Neural progenitor cell (in vitro differentiated cells): ENCODE measurements around the gene CLEC3B. TPM values are rescaled to one million over a fixed set of nuclear protein-coding genes. Genes with fewer than 3 reads are reported as not detected.

Experiments used
- DNase-seq: peaks from one replicate; pipeline ENCODE4 v3.0.0-alpha.2; 2016; ENCODE audit warnings: low spot score
- H2AFZ ChIP-seq: fragments of 200-600 bp; sonication (generic); replicated peaks from 2 replicates; pipeline ENCODE4 v1.6.1; 2016; ENCODE audit warnings: antibody characterized with exemption
- H3F3A ChIP-seq: fragments of 200-600 bp; sonication (generic); 2 replicates; pipeline ENCODE4 v1.6.1; 2016; ENCODE audit warnings: antibody characterized with exemption, low read depth
- H3K27ac ChIP-seq: fragments of 200-600 bp; sonication (generic); 2 replicates; pipeline ENCODE4 v1.5.1; 2016; ENCODE audit warnings: mild to moderate bottlenecking
- H3K27me3 ChIP-seq: fragments of 200-600 bp; sonication (generic); 2 replicates; pipeline ENCODE4 v1.6.1; 2016; ENCODE audit warnings: mild to moderate bottlenecking, moderate library complexity
- H3K36me3 ChIP-seq: fragments of 200-600 bp; sonication (generic); 2 replicates; pipeline ENCODE4 v1.5.1; 2016
- H3K4me1 ChIP-seq: fragments of 200-600 bp; sonication (generic); 2 replicates; pipeline ENCODE4 v1.6.1; 2016; ENCODE audit warnings: mixed run types
- H3K4me2 ChIP-seq: fragments of 200-600 bp; sonication (generic); 2 replicates; pipeline ENCODE4 v1.6.1; 2016
- H3K4me3 ChIP-seq: fragments of 200-600 bp; sonication (generic); 2 replicates; pipeline ENCODE4 v1.5.1; 2016
- H3K79me2 ChIP-seq: fragments of 200-600 bp; sonication (generic); 2 replicates; pipeline ENCODE4 v1.6.1; 2016; ENCODE audit warnings: low read depth
- H3K9ac ChIP-seq: fragments of 200-600 bp; sonication (generic); 2 replicates; pipeline ENCODE4 v1.6.1; 2016
- H3K9me3 ChIP-seq: fragments of 200-600 bp; sonication (generic); 2 replicates; pipeline ENCODE4 v1.5.1; 2016; ENCODE audit warnings: low read depth
- H4K20me1 ChIP-seq: fragments of 200-600 bp; sonication (generic); 2 replicates; pipeline ENCODE4 v1.6.1; 2016; ENCODE audit warnings: low read depth
- H3K27ac Mint-ChIP-seq: 3 replicates; pipeline ENCODE4 v1.8.0; 2021; ENCODE audit warnings: mixed read lengths
- H3K27me3 Mint-ChIP-seq: 2 replicates; pipeline ENCODE4 v1.8.0; 2022; ENCODE audit warnings: low read depth, mild to moderate bottlenecking, inconsistent platforms, moderate library complexity, mixed read lengths; ENCODE audit not compliant: insufficient read depth
- H3K36me3 Mint-ChIP-seq: 3 replicates; pipeline ENCODE4 v1.8.0; 2021; ENCODE audit warnings: mixed read lengths
- H3K4me1 Mint-ChIP-seq: 3 replicates; pipeline ENCODE4 v1.8.0; 2021; ENCODE audit warnings: mixed read lengths
- H3K4me3 Mint-ChIP-seq: 3 replicates; pipeline ENCODE4 v1.8.0; 2021; ENCODE audit warnings: mild to moderate bottlenecking, moderate library complexity, mixed read lengths
- H3K9me3 Mint-ChIP-seq: 3 replicates; pipeline ENCODE4 v1.8.0; 2020; ENCODE audit warnings: mixed read lengths
- CTCF ChIP-seq: fragments of 200-600 bp; sonication (generic); IDR thresholded peaks from 2 replicates; pipeline ENCODE4 v1.5.1; 2017; ENCODE audit warnings: antibody characterized with exemption, mild to moderate bottlenecking
- EZH2 ChIP-seq: fragments of 200-600 bp; sonication (generic); IDR thresholded peaks from 2 replicates; pipeline ENCODE4 v1.6.1; 2017; ENCODE audit warnings: antibody characterized with exemption, mild to moderate bottlenecking, moderate library complexity
- EZH2phosphoT487 ChIP-seq: fragments of 200-600 bp; sonication (generic); IDR thresholded peaks from 2 replicates; pipeline ENCODE4 v1.6.1; 2017; ENCODE audit warnings: antibody characterized with exemption
- small RNA-seq: library from RNA; depleted of rRNA; stranded (forward); fragments of <200 nt; gene quantifications from one replicate; pipeline ENCODE3, GENCODE V24; 2015
- total RNA-seq: library from RNA; depleted of rRNA; stranded (reverse); fragments of >200 nt; gene quantifications from 2 replicates; pipeline ENCODE4 v1.2.3, GENCODE V29; 2015; ENCODE audit warnings: low replicate concordance

CLEC3B gene
- total RNA-seq, 1 donor from 2014 or later = not detected

DNA sequence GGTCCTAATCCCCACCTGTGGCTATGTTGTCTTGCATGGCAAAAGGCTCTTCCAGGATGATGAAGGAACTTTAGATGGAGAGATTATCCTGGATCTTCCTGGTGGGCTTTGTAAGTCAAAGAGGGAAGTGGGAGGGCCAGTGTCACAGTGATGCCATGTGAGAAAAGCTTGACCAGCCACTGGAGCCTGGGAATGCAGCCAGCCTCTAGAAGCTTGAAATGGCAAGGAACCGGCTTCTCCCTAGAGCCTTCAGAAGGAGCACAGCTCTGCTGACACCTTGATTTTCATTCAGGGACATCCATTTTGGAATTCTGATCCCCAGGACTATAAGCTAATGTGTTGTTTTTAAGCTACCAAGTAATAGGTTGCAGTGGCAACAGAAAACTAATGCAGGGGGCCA lies 58.3 kb downstream of the CLEC3B start:
- no peak overlapping the region for H3K4me3 Mint-ChIP-seq
- no peaks in the 10 kb centered on the region for H3K79me2 ChIP-seq

DNA sequence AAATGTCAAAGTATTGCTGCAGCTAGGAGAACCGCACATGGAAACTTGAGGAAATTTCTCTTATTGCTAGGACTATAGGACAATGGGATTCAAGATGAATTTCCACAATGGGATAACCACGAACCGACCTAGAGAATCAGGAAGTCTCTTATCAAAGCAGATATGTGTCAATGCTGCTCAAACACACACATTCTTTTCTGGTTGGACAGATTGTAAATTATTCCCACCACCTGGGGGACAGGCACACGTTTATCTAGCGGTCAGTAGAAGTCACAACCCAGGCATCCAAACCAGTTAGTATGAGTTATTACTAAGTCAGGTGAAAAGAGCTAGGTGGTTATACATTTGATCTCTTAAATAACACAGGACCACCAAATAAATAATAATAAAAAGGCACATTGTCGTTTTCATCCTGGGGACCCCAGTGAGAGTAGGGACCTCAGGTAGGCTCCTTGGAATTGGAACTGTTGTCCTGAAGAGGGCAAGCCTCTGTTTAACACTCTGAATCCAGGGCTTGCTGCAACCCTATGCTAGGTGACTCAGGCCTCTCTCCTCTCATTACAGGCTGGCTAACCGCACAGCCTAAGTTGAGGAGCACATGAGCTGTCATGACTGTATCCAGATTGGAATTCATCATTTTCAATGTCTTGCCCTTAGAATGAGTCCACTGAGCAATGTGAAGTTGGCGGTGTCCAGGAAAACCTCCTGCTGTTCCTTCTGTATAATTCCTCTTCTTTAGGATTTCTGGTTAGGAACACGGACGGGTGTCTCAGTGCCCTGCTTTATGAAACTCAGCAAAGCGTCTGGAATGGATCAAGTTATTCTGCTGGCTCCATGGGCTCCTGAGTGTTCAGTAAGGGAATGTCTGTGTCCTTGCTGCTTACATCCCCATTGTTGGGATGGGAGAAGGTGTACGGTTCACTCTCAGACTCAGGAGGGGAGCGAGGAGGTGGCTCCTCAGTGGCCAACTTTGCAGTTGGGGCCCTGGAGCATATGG lies 59.0 kb downstream of the CLEC3B start:
- H3K27me3 Mint-ChIP-seq = peaks cover 10% of the 10 kb centered on the region
- no peaks in the 10 kb centered on the region for H3K36me3 ChIP-seq
- no peak overlapping the region for H2AFZ ChIP-seq
- peaks cover 2% of the 10 kb centered on the region for H3K4me1 Mint-ChIP-seq
- no peaks in the 10 kb centered on the region for H3K36me3 Mint-ChIP-seq
- H4K20me1 ChIP-seq = no peaks in the 10 kb centered on the region
- H3K79me2 ChIP-seq = no peaks in the 10 kb centered on the region
- no peaks in the 10 kb centered on the region for H3K9me3 ChIP-seq
- H3K9ac ChIP-seq = no peak overlapping the region
- no peaks in the 10 kb centered on the region for H3F3A ChIP-seq
- DNase-seq = no peak
- peaks cover 11% of the 10 kb centered on the region for H3K4me1 ChIP-seq
- no peaks in the 10 kb centered on the region for H3K9me3 Mint-ChIP-seq
- no peak overlapping the region for H3K4me3 Mint-ChIP-seq
- H3K27me3 ChIP-seq = no peaks in the 10 kb centered on the region
- no peak overlapping the region for H3K4me3 ChIP-seq
- H3K27ac Mint-ChIP-seq = no peak overlapping the region
- H3K27ac ChIP-seq = no peak overlapping the region
- TF ChIP-seq EZH2 (no peak), EZH2phosphoT487 (no peak), CTCF (no peak)
- no peak overlapping the region for H3K4me2 ChIP-seq

More for the DNA sequence above, 58.3 kb downstream of the CLEC3B start:
- Mint-ChIP-seq H3K27ac (no peak overlapping the region), H3K27me3 (peaks cover 10% of the 10 kb centered on the region), H3K4me1 (peaks cover 2% of the 10 kb centered on the region), H3K36me3 (no peaks in the 10 kb centered on the region), H3K9me3 (no peaks in the 10 kb centered on the region)
- H3K4me1 ChIP-seq = peaks cover 11% of the 10 kb centered on the region
- no peaks in the 10 kb centered on the region for H3K27me3 ChIP-seq
- H3K4me3 ChIP-seq = no peak overlapping the region
- TF ChIP-seq EZH2phosphoT487 (no peak), CTCF (no peak), EZH2 (no peak)
- no peak overlapping the region for H3K27ac ChIP-seq
- H3K9ac ChIP-seq = no peak overlapping the region
- H3F3A ChIP-seq = no peaks in the 10 kb centered on the region
- H4K20me1 ChIP-seq = no peaks in the 10 kb centered on the region
- H3K4me2 ChIP-seq = no peak overlapping the region
- H2AFZ ChIP-seq = no peak overlapping the region
- no peaks in the 10 kb centered on the region for H3K36me3 ChIP-seq
- DNase-seq = no peak
- H3K9me3 ChIP-seq = no peaks in the 10 kb centered on the region

Small RNA genes within 50 kb of the gene (small RNA-seq; reads per million reads assigned to genes)
- gene RNU5B-3P = not detected

Other genes with a start within 250 kb of the CLEC3B start
- gene TMEM42, start 164.4 kb upstream of the CLEC3B start, total RNA-seq = 10.1 and 17.7 TPM in 2 replicates
- gene TGM4, start 151.7 kb upstream of the CLEC3B start, total RNA-seq = 0.04 and 0.12 TPM in 2 replicates
- gene ZDHHC3, start 50.1 kb upstream of the CLEC3B start, total RNA-seq = 41.2 and 65.8 TPM in 2 replicates
- gene EXOSC7, start 50.1 kb upstream of the CLEC3B start, total RNA-seq = 86.6 and 88.7 TPM in 2 replicates
- gene CDCP1, start 120.1 kb downstream of the CLEC3B start, total RNA-seq = 0.12 and 0.24 TPM in 2 replicates
- 2.7 and 5.5 TPM in 2 replicates for gene TMEM158, start 200.0 kb downstream of the CLEC3B start, total RNA-seq